IMR-90 (cell line): ENCODE data around the gene ANTXRL. TPM values are rescaled to one million over a fixed set of nuclear protein-coding genes. Genes with fewer than 3 reads are reported as not detected.
"Not testable (repeated sequence)": the region's sequence is repeated elsewhere in the genome, so short reads cannot be mapped to it uniquely, and the experiment has no call there.

Experiments used
- ATAC-seq: fragments of 200-7000 bp; cut with Tn5 transposase; 2 replicates; pipeline ENCODE4 v1.9.1; 2020; ENCODE audit warnings: low read depth, mild to moderate bottlenecking, moderate library complexity
- BruUV-seq: library from RNA; stranded (reverse); fragments of 400-500 nt; replicated peaks from 2 replicates; lab custom pipeline; 2021; lab: Mats Ljungman, UMichigan
- CTCF ChIA-PET: fragments of 300-600 bp; formaldehyde crosslinking; extraction: SDS; loops from one replicate; lab custom pipeline; 2021; ENCODE audit warnings: antibody characterized with exemption; lab: Yijun Ruan, JAX
- POLR2A ChIA-PET: fragments of 300-600 bp; sonication (Branson Sonifier 250); formaldehyde crosslinking; loops from one replicate; lab custom pipeline; 2022; ENCODE audit warnings: antibody characterized with exemption; ENCODE audit not compliant: unreplicated experiment; lab: Charles Lee
- DNase-seq: peaks from one replicate; pipeline ENCODE4 v3.0.0; 2013
- H2AFZ ChIP-seq: replicated peaks from 2 replicates; pipeline ENCODE3; 2013; ENCODE audit warnings: low read length, mild to moderate bottlenecking; ENCODE audit not compliant: poor library complexity
- H2AK5ac ChIP-seq: 2 replicates; pipeline ENCODE4 v1.6.1; 2013; ENCODE audit warnings: low read depth, low read length, inconsistent platforms
- H2AK9ac ChIP-seq: replicated peaks from 2 replicates; pipeline ENCODE3; 2013; ENCODE audit warnings: mild to moderate bottlenecking, low read depth, low read length, moderate library complexity; ENCODE audit not compliant: poor library complexity
- H2BK120ac ChIP-seq: 2 replicates; pipeline ENCODE4 v1.6.1; 2013; ENCODE audit warnings: low read depth, low read length, inconsistent platforms
- H2BK15ac ChIP-seq: 3 replicates; pipeline ENCODE4 v1.6.1; 2013; ENCODE audit warnings: low read depth, low read length, inconsistent platforms
- H2BK20ac ChIP-seq: 2 replicates; pipeline ENCODE4 v1.6.1; 2013; ENCODE audit warnings: low read depth, mild to moderate bottlenecking, inconsistent platforms, low read length, moderate library complexity
- H2BK5ac ChIP-seq: 2 replicates; pipeline ENCODE4 v1.6.1; 2013; ENCODE audit warnings: mild to moderate bottlenecking, low read depth, low read length, inconsistent platforms; ENCODE audit not compliant: poor library complexity, severe bottlenecking
- H3K14ac ChIP-seq: replicated peaks from 2 replicates; pipeline ENCODE4 v1.6.1; 2013; ENCODE audit warnings: low read depth, low read length, inconsistent platforms
- H3K18ac ChIP-seq: 2 replicates; pipeline ENCODE4 v1.6.1; 2013; ENCODE audit warnings: low read depth, low read length, control low read depth
- H3K23ac ChIP-seq: 2 replicates; pipeline ENCODE4 v1.6.1; 2013; ENCODE audit warnings: low read depth, low read length, inconsistent platforms
- H3K27ac ChIP-seq: 2 replicates; pipeline ENCODE4 v1.5.1; 2013; ENCODE audit warnings: mild to moderate bottlenecking, control low read depth, low read length; ENCODE audit not compliant: insufficient read depth
- H3K27me3 ChIP-seq: 2 replicates; pipeline ENCODE4 v1.6.1; 2013; ENCODE audit warnings: low read length; ENCODE audit not compliant: control insufficient read depth, insufficient read depth
- H3K36me3 ChIP-seq: 2 replicates; pipeline ENCODE4 v1.6.1; 2013; ENCODE audit warnings: low read length, mixed read lengths; ENCODE audit not compliant: control insufficient read depth, insufficient read depth
- H3K4ac ChIP-seq: 2 replicates; pipeline ENCODE4 v1.6.1; 2013; ENCODE audit warnings: low read depth, low read length, inconsistent platforms
- H3K4me1 ChIP-seq: 2 replicates; pipeline ENCODE4 v1.6.1; 2013; ENCODE audit warnings: low read length, mixed read lengths; ENCODE audit not compliant: control insufficient read depth, insufficient read depth
- H3K4me2 ChIP-seq: 2 replicates; pipeline ENCODE4 v1.6.1; 2013; ENCODE audit warnings: low read depth, mild to moderate bottlenecking, control low read depth, low read length, moderate library complexity
- H3K4me3 ChIP-seq: 2 replicates; pipeline ENCODE4 v1.5.1; 2013; ENCODE audit warnings: low read depth, mild to moderate bottlenecking, control low read depth, low read length, moderate library complexity; ENCODE audit not compliant: insufficient read depth
- H3K56ac ChIP-seq: 2 replicates; pipeline ENCODE4 v1.6.1; 2013; ENCODE audit warnings: low read length, inconsistent platforms; ENCODE audit not compliant: insufficient read depth; ENCODE audit errors: extremely low read depth
- H3K79me1 ChIP-seq, 2 experiments: 2 replicates each; pipeline ENCODE4 v1.6.1; 2013; ENCODE audit warnings: low read length in 2 of 2, inconsistent platforms in 1 of 2, low read depth in 1 of 2
- H3K9ac ChIP-seq: 2 replicates; pipeline ENCODE4 v1.6.1; 2013; ENCODE audit warnings: low read depth, low read length, control low read depth
- H3K9me1 ChIP-seq: 2 replicates; pipeline ENCODE4 v1.6.1; 2013; ENCODE audit warnings: low read length, inconsistent platforms; ENCODE audit not compliant: insufficient read depth
- H3K9me3 ChIP-seq: 2 replicates; pipeline ENCODE4 v1.6.1; 2013; ENCODE audit warnings: low read length; ENCODE audit not compliant: control insufficient read depth, insufficient read depth
- H4K20me1 ChIP-seq: 2 replicates; pipeline ENCODE4 v1.6.1; 2013; ENCODE audit warnings: low read length, inconsistent platforms; ENCODE audit not compliant: insufficient read depth
- H4K5ac ChIP-seq: 2 replicates; pipeline ENCODE4 v1.6.1; 2013; ENCODE audit warnings: mild to moderate bottlenecking, low read depth, low read length, control low read depth
- H4K8ac ChIP-seq, 2 experiments: 2 replicates each; pipeline ENCODE4 v1.6.1; 2013; ENCODE audit warnings: low read depth in 2 of 2, low read length in 2 of 2, control low read depth in 1 of 2, inconsistent platforms in 1 of 2
- H4K91ac ChIP-seq: 2 replicates; pipeline ENCODE4 v1.6.1; 2013; ENCODE audit warnings: low read depth, low read length, inconsistent platforms; ENCODE audit not compliant: insufficient read depth
- WGBS, 2 experiments: methylation state at CpG; one replicate each; pipeline versions ENCODE4 v1.1.5 to v1.1.7; 2013; ENCODE audit warnings: missing lambda C conversion rate in 2 of 2; ENCODE audit not compliant: insufficient read length in 1 of 2; ENCODE audit errors: extremely low coverage in 2 of 2; 5-methylcytosine and 5-hydroxymethylcytosine counted together
- dilution Hi-C: fragments of 300-500 bp; cut with HindIII; formaldehyde crosslinking; loops from one replicate; pipeline ENCODE4 v1.14.3; 2018; ENCODE audit warnings: low sequenced_read_pairs; ENCODE audit not compliant: unreplicated experiment
- in situ Hi-C: fragments of 300-500 bp; cut with MboI; formaldehyde crosslinking; loops from 3 replicates; pipeline ENCODE4 v1.14.3; 2019; ENCODE audit warnings: low sequenced_read_pairs, inconsistent platforms, mixed read lengths
- intact Hi-C: fragments of 100-400 bp; cut with micrococcal nuclease; formaldehyde crosslinking; loops from 2 replicates; pipeline ENCODE4 v1.10.0; 2022
- polyA plus RNA-seq, 3 experiments: library from polyadenylated mRNA; depleted of rRNA; stranded (reverse); fragments of >200 nt; gene quantifications; 2 replicates each; pipeline ENCODE4 v1.2.3, GENCODE V29; 2012; ENCODE audit warnings: low replicate concordance in 1 of 3
- total RNA-seq: library from RNA; depleted of rRNA; stranded (reverse); fragments of >200 nt; gene quantifications from 2 replicates; pipeline ENCODE4 v1.2.3, GENCODE V29; 2012

The ANTXRL gene
- total and polyA plus RNA-seq, 2 of the 4 experiments (the other 2 are of a cell fraction), result not detected

DNA sequence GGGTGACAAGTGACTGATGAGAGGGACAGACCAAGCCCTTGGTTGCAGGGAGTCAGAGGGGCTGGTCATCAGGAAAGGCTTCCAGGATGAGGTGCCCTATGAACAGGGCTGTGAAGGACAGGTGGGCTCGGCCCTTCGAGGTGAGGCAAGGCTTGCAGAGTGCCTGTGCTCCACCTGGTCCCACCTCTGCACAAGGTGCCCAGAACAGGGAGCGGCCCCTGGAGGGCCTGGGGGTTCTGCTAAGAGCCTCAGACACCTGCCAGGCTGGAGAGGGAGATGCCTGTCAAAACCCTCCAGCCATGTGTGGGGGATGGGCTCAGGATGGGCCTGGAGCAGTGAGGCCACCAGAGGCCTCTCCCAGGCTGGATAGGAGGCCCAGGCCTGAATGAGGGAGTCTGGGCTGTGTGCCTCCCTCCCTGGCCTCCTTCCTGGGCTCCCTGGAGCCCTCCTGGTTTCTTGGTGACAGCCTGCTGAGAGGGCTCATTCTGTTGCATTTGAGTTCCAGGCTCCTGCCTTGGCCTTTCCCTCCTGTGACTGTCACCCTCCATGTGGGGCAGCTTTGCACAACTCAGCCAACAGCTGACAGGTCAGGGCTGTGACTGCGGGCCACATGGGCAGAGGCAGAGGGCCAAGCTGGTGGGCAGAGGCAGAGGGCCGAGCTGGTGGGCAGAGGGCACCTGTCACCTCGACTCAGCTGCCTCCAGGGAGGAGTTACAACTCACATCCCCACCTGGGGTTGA is 21.1 kb upstream of the ANTXRL start:
- CTCF ChIA-PET, H2BK20ac ChIP-seq, intact Hi-C loops, H3K14ac ChIP-seq, H2BK5ac ChIP-seq, H3K9me3 ChIP-seq, H3K9ac ChIP-seq, H2AK9ac ChIP-seq, dilution Hi-C loops, H3K4me1 ChIP-seq, H4K20me1 ChIP-seq, H3K79me1 ChIP-seq, H3K4me2 ChIP-seq, H2BK15ac ChIP-seq, H2BK120ac ChIP-seq, H3K27ac ChIP-seq, DNase-seq, H2AFZ ChIP-seq, H3K4ac ChIP-seq, H4K5ac ChIP-seq, BruUV-seq, H3K4me3 ChIP-seq, POLR2A ChIA-PET, H2AK5ac ChIP-seq, ATAC-seq, H4K91ac ChIP-seq, H4K8ac ChIP-seq, H3K9me1 ChIP-seq, H3K56ac ChIP-seq, in situ Hi-C loops, H3K27me3 ChIP-seq, H3K18ac ChIP-seq, H3K23ac ChIP-seq, H3K36me3 ChIP-seq: not testable (repeated sequence)
- WGBS, 2 experiments, result no CpG with 5 or more reads among the region's 6 CpGs
